ENCODE data around the gene ARL2. TPM values are rescaled to one million over a fixed set of nuclear protein-coding genes. Genes with fewer than 3 reads are reported as not detected.

Gene ARL2
- total RNA-seq, 2 donors from 2014 or later: 155 to 207 TPM

DNA sequence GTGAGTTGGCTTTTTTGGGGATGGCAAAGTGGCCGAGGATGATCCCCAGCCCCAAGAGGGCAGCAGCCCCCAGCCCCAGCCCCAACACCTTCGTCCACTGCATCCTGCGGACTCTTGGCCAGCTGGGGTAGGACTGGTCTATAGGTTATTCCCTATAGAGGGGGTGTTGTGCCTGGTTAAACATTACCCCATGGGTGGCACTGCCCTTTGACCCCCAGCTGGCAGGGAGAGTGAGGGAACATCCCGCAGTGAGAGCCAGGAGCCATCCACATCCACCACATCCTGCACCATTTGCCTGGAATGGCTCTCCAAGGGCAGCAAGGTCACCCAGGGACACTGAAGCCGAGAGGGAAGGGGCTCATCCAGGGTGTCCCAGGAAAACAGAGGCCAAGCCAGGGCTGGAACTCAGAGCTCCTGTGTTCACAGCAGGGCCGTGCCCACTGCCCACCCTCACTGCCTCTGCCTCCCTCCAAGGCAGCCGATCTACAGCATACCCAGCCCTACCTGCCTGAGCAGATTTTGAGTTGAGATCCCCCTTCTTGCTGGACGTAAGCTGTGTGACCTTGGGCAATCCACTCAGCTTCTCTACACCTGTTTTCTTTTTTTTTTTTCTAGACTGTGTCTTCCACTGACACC is 44.6 kb downstream of the ARL2 start, which contains the start of gene NAALADL1:
Gene NAALADL1, minus strand, starts transcription at position 135 of the 636 bp plus-strand sequence. Its CDS starts 32 bp downstream, at position 103.
- Histone ChIP-seq H3K27me3 (no peaks in the 10 kb centered on the region), H3K4me1 (no peaks in the 10 kb centered on the region), H3K9me3 (no peaks in the 10 kb centered on the region), H3K4me3 (no peak within 1 kb of the TSS), H3K36me3 (no peaks in the 10 kb centered on the region), H3K27ac (no peak within 1 kb of the TSS)
- DNase-seq (ENCODE audit: low spot score): no peak
- TF ChIP-seq, protein P1, sequence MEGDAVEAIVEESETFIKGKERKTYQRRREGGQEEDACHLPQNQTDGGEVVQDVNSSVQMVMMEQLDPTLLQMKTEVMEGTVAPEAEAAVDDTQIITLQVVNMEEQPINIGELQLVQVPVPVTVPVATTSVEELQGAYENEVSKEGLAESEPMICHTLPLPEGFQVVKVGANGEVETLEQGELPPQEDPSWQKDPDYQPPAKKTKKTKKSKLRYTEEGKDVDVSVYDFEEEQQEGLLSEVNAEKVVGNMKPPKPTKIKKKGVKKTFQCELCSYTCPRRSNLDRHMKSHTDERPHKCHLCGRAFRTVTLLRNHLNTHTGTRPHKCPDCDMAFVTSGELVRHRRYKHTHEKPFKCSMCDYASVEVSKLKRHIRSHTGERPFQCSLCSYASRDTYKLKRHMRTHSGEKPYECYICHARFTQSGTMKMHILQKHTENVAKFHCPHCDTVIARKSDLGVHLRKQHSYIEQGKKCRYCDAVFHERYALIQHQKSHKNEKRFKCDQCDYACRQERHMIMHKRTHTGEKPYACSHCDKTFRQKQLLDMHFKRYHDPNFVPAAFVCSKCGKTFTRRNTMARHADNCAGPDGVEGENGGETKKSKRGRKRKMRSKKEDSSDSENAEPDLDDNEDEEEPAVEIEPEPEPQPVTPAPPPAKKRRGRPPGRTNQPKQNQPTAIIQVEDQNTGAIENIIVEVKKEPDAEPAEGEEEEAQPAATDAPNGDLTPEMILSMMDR (IDR thresholded peaks at IDR 0.05): no peak

DNA sequence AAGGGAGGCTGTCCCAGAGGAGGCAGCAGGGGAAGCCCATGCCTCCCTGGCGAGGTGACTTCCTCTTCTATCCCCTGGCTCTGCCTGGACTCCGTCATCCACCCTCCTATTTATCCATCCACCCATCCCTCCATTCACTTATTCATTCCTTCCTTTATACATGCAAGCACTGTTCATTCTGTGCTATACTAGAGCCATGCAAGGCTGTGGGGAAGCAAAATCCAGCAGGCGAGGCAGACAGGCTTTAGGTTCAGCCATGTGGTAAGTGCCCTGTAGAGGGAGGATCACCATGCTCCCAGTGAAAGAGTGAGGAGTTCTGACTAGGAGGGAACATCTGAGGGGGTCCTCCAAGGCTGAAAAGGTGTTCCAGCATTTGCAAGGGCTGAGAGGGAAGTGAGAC is 45.6 kb downstream of the ARL2 start:
- Histone ChIP-seq H3K4me3 (no peak overlapping the region), H3K27ac (no peak overlapping the region), H3K4me1 (no peaks in the 10 kb centered on the region), H3K27me3 (no peaks in the 10 kb centered on the region), H3K9me3 (no peaks in the 10 kb centered on the region), H3K36me3 (no peaks in the 10 kb centered on the region)
- no peak for DNase-seq (ENCODE audit: low spot score)
- TF ChIP-seq, protein P1 (IDR thresholded peaks at IDR 0.05): no peak

DNA sequence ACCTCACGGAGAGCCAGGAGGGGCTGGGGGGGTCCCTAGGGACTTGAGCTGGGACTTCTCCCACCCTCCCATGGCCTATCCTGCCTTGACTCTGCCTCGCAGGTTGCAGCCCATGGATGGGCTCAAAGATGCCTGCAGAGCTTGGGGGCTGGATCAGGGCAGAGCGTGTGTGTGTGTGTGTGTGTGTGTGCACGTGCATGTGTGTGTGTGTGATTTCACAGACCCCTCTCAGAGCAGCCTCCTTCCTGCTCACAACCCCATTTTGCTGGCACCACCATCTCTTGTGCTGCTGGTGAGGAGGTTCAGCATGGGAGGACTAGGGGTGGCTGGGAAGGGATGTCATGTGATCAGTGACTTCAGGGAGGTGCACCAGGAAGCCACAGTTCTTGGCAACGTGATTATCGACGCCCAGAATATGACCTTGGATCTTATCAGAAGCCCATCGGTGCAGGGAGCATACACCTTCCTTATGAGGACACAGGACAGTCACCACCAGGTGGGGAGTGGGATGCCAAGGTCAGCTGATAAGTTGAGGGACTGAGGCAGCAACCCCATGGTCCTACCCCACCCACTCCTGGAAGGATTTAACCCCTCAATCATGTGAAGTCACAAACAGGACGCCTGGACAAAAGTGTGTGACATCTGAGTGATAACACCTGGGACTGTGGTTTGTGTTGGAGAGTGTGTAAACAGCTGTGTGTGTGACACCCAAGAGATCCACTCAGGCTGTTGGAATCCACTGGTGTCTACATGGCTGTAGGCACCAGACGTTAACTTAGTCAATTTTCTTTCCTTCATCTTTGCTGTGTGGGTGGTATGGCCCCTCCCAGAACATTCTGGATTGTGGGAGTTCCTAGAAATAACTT is 46.2 kb downstream of the ARL2 start:
- H3K4me1 ChIP-seq: no peaks in the 10 kb centered on the region
- no peaks in the 10 kb centered on the region for H3K27me3 ChIP-seq
- no peak overlapping the region for H3K4me3 ChIP-seq
- H3K27ac ChIP-seq: no peak overlapping the region
- H3K9me3 ChIP-seq: no peaks in the 10 kb centered on the region
- TF ChIP-seq, protein P1 (IDR thresholded peaks at IDR 0.05): no peak
- no peaks in the 10 kb centered on the region for H3K36me3 ChIP-seq
- no peak for DNase-seq (ENCODE audit: low spot score)

DNA sequence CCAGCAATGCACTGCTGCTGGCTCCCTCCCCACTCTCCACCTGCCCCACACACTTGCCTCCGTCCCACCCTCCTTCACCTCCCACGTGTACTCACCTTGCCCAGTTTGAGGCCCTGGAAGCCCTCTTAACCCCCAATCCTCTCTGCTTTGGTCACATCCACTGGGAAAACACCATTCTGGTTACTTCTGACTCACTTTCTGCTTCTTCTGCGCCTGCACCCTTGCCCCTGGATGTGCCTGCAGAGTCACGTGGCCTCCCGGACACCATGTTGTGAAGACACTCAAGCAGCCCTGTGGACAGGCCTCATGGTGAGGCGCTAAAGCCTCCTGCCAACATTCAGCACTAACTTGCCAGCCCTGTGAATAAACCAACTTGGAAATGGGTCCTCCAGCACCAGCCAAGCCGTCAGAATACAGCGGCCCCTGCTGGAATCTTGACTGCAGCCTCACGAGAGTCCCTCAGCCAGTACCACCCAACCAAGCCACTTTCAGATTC is 47.0 kb downstream of the ARL2 start:
- Histone ChIP-seq H3K4me3 (no peak overlapping the region), H3K9me3 (no peaks in the 10 kb centered on the region), H3K36me3 (no peaks in the 10 kb centered on the region), H3K27ac (no peak overlapping the region), H3K27me3 (no peaks in the 10 kb centered on the region), H3K4me1 (no peaks in the 10 kb centered on the region)
- DNase-seq (ENCODE audit: low spot score): no peak
- TF ChIP-seq, protein P1 (IDR thresholded peaks at IDR 0.05): no peak

DNA sequence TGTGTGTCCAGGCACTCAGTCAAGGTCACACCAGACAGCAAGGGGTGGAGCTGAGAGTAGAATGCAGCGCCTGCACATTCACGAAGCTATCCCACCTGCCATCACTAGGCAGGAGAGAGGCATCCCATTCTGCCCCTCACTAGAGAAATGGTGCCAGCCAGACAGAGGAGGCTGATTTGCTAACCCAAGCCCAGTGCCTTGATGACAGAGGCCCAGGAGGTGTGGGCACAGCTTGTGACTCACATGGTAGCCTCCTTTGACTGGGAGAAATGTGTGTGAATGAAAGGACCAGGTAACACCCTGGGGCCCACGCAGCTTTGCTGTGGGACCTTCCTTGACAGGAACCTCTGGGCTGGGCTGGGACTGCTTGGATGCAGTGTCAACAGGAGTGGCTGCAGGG is 49.6 kb downstream of the ARL2 start:
- no peak overlapping the region for H3K4me3 ChIP-seq
- no peak for DNase-seq (ENCODE audit: low spot score)
- H3K27ac ChIP-seq: no peak overlapping the region
- H3K36me3 ChIP-seq: no peaks in the 10 kb centered on the region
- no peaks in the 10 kb centered on the region for H3K9me3 ChIP-seq
- TF ChIP-seq, protein P1 (IDR thresholded peaks at IDR 0.05): no peak
- no peaks in the 10 kb centered on the region for H3K27me3 ChIP-seq
- no peaks in the 10 kb centered on the region for H3K4me1 ChIP-seq
